Amniotic epithelial cell (primary cell): ENCODE measurements around the gene INF2.
A peak's percentile ranks its signal among the peaks of the same experiment; 100 is the strongest.
"Not testable (repeated sequence)": the region's sequence is repeated elsewhere in the genome, so short reads cannot be mapped to it uniquely, and the experiment has no call there.

Experiments used
- DNase-seq: peaks from one replicate; pipeline ENCODE4 v3.0.0-alpha.2; 2010; ENCODE audit warnings: low read depth

Gene INF2

DNA sequence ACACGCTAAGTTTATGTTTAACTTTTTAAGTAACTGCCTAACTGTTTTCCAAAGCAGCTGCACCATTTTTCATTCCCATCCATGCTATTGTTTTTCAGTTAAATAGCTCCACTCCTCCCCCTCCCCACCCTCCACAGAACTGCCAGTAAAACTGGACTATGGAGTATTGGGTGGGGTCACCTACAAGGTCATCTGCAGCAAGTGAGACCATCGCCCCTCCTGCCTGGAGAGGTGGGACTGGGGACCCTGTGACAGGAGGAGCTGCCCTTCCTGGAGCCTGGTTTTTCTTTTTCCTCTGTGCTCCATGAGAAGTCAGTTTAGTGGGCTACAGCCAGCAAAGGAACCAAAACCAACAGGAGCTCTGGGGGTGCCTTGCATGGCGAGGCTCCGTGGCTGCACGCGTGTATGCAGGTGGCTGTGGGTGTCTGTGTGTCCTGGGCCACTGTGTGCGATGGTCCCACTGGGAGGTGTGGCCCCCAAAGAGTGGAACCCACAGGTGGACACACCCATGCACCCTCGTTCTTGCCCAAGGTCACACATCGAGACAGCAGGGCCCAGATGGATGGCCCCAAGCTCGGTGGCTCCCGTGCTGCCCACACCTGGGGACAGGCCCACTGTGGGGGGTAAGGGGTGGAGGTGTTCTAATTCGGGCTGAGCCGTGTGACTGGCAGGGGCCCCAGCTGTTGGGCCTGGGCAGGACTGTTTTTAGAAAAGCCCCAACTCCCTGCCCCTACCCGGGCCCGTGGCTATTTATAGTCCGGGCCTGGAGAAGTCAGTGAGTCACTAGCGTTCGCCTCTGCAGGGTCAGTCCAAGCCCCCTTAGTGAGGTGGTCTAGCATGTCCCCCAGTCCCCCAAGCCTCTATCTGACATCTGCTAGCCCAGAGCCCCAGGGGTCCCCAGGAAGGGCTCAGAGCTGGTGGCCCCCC lies 32.4 kb downstream of the INF2 start:
- DNase-seq, result no peak

DNA sequence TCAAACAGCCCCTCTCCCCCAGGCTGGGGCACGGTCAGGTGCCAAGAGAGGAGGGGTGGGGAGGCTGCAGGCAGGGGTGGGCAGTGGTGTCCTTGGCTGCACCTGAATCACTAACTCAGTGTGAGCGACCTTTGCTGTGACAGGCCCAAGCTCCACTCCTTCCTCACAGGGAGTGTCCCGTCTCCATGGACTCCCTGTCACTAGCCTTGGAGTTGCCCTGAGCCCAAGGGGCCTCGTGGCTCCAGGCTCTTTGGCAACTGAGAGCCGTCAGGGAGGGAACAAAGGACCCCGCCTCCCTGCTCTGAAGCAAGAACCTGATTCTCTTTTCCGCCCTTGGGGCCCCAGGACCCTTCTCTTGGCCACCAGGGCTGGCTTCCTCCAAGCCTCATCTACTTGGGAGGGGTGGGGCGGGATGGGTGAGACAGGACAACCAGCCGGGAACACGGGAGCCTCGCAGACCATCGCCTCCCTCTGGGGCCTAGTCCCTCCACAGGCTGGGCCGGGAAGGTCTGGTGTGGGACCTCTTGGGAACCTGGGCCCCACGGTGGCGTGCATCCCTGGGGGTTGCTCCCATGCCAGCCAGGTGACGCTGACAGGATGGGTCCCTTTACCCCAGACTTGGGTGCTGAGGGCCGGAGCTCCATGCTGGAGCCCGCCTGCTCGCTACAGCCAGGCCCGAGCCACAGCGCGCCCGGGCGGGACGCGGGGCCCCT lies 33.7 kb downstream of the INF2 start:
- DNase-seq, result no peak

DNA sequence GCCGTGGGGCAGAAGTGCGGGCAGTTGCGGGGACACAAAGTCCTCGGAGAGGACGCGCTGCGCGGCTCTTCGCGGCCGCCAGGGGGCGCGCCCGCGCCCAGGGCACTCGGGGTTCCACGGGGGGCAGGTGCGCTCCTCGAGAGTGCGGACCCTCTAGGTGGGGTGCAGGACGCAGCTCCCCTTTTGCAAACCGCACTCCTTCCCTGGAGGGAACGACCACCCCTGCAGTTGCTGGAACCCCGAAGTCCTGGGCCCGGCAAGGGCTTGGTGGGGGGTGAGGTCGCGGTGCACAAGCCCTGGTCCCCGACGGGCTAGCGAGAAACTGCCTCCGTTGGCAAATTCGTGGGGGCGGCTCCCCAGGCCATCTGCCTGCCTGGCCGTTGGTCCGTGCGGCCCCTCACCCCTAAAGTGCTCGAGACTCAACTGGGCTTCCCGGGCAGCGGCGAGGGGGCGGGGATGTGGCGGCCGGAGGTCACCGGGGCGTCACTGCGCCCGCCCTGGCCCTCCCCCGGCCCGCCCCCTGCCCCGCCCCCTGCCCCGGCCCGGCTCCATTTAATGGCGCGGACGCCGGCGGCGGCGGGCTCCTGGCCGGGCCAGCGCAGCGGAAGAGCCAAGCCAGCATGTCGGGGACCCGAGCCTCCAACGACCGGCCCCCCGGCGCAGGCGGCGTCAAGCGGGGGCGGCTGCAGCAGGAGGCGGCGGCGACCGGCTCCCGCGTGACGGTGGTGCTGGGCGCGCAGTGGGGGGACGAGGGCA lies 34.4 kb downstream of the INF2 start, which contains the start of gene ADSS1:
TSS of gene ADSS1 (plus strand) at position 579 of the 756 bp plus-strand sequence. CDS start at position 621, 42 bp downstream.
- DNase-seq, result no peak

DNA sequence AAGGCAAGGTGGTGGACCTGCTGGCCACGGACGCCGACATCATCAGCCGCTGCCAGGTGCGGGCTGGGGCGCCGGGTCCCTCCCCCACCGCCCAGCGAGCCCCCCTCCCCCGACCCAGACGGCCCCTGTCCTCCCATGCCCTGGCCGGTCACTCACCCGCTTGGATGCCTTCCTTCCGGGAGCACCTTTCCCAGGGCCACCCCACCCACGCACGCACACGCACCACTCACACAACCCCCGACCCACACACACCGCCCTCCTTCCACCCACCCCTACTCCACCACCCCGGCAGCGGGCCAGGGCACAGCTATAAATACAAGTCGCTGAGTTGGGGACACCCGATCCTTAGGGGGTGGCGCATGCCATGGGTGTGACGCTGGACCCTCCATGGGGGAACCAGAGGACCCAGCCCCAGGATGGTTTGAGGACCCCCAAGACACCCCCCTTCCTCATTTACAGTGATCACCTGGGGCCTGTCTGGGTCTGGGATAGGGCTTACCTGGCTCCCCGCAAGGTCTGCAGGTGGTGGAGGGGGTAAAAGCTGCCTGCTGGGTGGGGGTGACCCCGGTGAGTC lies 35.1 kb downstream of the INF2 start:
- DNase-seq, result no peak

DNA sequence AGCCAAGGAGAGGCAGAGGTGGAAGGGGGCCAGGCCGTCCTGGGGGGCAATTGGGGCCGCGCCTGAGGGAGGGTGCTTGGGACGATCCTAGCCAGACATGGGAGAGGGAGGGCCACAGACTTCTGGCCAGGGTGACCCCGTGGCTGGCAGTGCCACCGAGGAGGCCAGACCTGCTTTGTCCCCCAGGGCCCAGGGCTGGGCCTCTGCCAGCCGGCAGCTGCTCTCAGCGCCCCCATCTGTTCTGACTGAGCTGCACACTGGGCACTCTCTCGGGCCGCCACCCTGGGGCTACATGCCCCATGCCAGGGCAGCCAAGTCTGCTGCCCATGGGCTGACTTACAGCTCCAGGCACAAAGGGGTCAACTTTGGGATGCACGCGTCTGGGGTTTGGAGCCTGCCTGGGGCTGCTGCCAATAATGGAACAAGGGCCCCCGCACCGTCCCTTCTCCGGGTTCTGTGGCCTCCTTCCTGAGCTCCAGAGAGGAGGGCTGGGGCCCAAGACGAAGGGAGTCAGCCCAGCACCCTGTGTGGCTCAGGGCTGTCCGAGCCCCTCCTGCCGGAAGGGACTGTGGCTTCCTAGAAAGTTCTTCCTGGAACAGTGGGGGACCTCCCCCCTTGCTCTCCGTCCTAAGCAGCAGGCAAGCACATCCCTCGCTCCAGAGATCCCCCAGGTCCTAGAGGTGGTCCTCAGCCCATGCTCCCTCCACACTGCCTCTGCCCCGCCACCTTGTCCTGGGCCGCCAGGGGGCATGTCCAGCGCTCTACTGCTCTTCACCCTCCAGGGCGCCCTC lies 35.8 kb downstream of the INF2 start:
- DNase-seq, result peak; percentile 39

DNA sequence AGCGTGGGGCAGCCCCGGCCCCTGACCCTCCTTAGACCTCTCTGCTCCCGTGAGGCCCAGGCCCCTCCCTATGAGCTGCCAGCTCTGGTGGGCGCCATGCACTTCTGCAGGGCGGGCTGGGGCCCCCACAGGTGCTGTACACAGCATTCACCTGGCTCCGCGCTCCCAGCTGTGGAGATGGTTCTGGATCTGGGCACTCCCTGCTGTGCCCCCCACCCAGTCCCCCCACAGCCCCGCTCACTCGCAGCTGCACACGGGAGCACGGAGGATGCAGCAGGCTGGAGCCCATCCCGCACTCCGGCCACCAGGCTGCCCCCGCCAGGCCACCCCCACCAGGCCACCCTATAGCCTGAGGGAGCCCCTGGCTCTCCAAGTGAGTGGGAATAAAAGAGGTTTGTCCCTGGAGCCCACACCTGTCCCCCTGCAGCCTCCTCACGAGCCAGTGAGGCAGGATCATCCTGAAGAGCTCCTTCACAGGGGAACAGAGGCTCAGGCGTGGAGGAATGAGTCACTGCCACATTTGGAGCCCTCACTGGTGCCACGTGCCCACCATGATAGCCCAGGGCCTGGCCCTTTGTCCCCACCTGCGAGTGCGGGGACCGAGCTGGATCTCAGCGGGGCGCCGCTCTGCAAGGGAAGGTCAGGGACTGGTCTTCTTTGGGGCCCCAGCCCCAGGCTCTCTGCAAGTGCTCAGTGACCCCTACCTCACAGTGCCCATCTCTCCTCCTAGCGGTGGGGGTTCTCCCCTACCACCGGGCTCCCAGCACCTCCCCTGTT lies 36.5 kb downstream of the INF2 start:
- no peak for DNase-seq

DNA sequence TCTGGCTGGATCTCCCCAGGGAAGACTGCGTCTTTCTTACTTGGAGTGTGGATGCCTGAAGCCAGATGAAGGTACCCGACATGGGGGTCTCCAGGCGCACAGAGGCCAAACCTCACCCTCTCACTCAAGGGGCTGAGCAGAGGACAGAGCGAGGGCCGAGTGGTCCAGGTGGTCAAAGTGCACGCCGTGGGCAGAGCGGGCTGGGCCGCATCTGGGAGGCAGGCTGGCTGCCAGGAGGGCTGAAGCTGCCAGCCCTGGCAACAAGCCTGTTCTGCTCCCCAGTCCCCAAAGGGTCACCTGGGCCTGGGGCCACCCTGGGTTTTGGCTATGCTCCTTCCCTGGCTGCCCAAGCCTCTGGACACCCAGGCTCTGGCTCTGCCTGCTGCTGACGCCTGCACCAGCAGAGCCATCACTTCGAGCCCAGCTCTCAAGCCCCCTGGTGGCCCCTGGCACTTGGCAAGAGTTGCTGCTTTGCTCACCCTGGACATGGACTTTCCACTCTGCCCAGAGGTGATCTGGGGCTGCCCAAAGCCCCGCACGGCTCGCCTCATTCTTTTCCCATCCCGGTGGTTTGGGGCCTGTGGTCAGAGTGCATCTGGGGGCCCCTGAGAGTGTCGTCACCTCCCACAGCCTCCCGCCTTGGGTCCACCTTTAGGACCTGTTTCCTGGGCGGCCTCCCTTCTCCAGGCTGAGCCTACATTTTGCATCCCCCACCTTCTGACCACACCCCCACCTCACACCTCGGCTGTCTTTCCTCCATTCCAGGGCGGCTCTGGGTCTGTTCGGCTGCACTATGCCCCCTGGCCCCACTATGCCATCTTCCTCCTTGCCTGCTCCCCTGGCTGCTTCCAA lies 37.4 kb downstream of the INF2 start:
- DNase-seq, result no peak

DNA sequence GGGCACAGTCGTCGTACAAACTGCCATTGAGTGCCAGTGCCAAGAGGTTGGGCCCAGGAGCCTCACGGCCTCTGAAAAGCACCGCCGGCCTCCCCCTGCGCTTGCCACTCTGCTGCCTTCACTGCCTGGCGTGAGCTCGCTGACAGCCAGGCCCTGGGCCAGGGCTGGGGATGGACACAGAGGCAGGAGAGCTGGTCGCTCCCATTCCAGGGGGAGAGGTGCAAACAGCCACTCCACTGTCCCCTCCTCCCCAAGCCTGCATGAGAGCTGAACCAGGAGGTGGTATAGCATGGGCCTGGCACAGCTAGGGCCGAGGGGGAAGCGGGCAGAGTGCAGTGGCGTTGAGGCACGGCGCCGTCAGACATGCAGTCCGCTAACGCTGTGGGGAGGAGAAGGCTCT lies 39.2 kb downstream of the INF2 start:
- DNase-seq, result no peak

DNA sequence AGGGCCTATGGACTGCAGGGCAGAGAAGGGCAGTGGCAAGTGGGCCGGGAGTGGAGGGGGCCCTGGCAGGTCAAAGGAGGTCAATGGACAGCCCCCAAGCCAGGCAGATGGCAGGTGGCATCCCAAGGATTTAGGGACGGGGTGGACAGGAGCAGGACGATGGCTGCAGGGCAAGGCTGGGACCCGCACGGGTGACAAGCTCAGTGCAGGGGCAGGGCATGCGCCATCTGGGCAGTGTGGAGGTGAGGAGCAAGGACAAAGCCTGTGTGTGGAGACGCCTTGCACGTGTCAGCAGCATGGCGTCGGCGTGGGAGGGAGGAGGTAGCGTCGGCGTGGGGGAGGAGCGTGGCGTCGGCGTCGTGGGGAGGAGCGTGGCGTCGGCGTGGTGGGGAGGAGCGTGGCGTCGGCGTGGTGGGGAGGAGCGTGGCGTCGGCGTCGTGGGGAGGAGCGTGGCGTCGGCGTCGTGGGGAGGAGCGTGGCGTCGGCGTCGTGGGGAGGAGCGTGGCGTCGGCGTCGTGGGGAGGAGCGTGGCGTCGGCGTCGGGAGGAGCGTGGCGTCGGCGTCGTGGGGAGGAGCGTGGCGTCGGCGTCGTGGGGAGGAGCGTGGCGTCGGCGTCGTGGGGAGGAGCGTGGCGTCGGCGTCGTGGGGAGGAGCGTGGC lies 39.9 kb downstream of the INF2 start:
- not testable (repeated sequence) for DNase-seq

DNA sequence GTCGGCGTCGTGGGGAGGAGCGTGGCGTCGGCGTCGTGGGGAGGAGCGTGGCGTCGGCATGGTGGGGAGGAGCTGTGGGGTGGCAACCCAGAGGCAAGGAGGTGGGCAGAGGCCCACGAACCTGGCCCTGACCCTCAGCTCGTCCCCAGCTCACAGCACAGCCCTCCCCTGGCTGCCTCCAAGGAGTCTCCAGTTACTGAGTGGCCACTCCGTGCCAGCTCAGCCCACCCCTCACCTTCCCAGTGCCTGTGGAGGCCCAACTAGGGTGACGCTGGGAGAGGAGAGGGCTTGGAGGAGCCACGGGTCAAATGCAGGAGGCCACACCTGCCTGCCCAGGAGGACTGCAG lies 40.4 kb downstream of the INF2 start:
- DNase-seq, result no peak

DNA sequence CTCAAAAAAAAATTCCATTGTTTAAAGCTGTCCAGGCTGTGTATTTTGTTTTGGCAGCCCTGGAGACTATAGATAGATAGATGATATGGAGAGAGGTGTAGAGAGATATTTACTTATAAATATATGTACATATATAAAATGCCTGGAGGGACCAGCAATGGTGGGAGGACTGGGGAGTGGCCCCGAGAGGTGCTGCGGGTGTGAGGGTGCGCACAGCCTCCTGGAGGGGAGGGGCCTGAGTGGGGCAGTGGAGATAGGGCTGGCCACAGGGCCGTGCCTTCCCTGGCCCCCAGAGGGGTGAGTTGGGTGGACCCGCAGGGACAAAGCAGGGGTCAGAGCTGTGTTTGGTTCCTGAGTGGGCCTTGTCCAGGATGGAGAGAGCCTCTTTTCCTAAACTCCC lies 41.1 kb downstream of the INF2 start:
- no peak for DNase-seq

DNA sequence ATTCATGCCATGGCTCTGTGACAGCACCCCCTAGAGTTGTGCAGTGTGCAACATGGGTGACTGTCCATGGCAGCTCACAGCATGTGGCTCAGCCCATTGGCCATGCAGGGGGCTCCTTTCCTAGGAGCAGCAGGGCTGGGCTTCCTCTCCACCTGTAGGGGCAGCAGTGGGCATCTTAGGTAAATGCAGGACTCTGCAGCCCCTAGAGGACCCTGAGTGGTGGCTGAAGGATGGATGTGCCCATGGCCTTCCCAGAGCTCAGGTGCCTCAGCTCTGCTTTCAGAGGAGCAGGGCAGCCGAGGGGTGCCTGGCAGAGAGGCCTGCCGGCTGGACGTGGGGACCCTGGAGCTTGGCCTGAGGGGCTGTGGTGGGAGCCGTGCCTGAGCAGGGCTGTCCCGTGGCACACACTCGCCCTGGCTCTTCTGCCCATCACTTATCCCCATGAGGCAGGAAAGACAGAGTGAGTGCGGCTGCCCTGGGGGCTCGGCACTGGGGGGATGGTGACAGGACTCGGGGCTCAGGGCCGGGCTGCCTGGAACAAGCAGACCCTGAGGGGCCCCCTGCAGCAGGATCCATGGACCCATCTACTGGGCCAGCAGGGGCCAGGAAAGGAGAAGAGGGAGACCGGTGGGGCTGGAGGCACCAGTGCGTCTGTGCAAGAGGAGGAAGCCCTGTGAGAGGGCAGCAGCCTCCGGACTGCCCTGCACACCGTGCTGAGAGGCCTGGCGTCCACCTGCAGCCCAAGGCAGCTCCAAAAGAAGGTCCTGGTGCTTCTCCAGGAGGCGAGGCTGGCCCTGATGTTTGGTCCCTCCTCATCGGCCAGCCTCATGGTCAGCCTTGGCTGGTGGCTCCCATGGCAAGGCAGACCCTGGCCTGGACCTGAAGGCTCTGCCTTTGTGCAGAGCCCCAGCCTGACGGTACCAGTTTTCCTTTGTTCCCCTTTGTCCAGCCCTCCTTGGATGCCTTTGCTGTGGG lies 42.2 kb downstream of the INF2 start:
- no peak for DNase-seq

DNA sequence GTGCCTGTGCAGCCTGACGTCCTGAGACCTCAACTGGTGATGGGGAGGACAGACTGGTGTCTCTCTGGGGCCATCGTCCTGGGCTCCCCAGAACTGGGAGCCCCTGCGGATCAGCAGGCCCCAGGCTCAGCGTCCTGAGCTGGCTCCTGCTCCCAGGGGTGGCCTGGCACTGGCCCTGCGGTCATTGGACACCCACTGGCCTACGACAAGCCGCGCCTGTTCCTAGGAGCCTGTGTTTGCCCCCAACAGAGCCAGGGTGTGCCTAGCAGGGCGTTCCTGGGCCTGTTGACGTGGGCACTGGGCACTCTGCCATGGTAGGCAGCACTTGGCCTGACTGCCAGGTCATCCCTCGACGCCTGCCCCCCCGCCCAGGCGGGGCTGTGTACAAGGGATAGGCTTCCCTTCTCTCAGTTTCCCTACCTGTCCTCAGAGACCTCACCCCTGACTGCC lies 43.0 kb downstream of the INF2 start:
- no peak for DNase-seq

DNA sequence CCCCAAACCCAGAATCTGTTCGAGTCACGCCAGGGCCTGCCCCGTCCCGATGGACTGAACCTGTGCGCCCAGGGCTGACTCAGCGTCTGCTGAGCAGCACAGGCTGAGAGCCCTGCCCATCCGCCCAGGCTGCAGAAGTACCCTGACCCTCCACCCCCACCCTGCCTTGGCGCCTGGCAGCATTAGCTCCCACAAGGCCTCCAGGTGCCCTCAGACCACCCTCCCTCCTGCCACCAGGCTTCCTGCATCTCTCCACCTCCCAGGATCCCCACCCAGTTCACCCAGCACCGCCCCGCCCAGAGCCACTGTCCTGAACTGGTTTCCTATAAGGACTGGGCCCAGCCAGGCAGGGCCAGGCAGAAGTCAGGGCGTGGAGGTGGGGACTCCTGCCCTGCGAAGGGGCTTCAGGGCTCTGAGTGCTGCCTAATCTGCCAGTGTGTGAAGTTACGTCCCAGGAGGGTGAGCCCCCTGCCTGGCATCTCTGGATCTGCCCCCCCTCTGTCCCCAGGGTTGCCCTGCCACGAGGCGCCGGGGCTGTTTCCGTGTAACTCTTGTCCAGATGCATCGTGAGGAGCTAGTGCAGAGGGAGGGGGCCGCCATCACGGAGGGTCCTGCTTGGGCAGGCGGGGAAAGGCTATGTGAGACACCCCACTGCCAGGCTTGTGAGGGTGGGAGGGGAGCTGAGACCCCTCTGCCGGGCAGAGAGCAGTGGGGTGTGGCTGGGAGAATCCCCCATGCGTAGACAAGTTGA lies 43.7 kb downstream of the INF2 start:
- peak; percentile 26 for DNase-seq

DNA sequence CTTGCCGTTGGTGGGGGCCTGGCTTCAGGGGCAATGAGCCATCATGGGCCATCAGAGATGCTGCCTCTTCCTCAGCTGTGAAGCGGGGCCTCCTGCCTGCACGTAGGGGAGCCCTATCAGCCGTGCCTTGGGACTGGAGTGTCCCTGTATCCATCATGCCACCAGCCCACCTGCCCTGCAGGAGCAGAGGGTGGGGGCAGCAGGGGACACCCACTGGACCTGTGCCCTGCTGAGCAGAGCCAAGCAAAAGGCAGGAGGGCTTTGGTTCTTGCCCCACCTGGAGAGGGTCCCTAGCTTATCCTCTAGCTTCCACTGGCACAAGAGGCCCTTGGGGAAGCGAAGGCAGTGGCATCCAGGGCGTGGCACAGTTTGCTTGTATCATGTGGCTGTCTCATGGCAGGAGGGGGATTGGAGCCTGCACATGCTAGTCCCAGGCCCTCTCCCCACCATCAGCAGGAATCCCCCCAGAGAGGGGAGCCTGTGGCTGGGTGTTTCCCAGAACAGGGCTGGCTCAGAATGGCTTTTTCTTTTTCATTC lies 44.7 kb downstream of the INF2 start:
- DNase-seq, result no peak

DNA sequence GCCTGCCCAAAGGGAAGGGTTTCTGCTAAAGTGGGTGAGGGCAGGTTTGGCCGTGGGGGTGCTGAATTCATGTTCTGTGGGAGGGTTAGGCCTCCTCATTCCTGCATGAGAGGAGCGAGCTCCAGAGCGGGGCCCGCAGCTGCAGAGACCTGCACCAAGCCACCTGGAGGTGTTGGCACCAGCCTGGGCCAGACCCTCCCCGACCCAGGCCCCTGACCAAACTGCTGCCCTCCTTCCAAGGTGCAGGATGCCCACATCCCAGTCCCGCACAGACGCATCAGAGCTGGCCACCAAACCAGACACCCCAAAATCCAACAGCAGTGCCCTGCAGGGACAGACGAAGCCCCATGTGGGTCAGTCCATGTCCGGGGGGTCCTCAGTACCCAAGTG lies 45.2 kb downstream of the INF2 start:
- no peak for DNase-seq
